HepG2 (cell line): ENCODE results near the gene AHCYL1. TPM values are rescaled to one million over a fixed set of nuclear protein-coding genes. Genes with fewer than 3 reads are reported as not detected.
A peak's percentile ranks its signal among the peaks of the same experiment; 100 is the strongest.

Experiments used
- ARNT ChIP-seq: fragments of 450-650 bp; IDR thresholded peaks from 2 replicates; pipeline ENCODE4 v1.6.1; 2017
- EP300 ChIP-seq, 3 experiments: sonication (generic) in 1 of 3; formaldehyde crosslinking in 1 of 3; IDR thresholded peaks; 2 replicates each; pipeline versions ENCODE4 v1.5.1 to v1.6.1; 2011 to 2020; ENCODE audit warnings: low read depth in 2 of 3, low read length in 2 of 3, borderline replicate concordance in 1 of 3, improper control_type of control experiment in 1 of 3, mild to moderate bottlenecking in 1 of 3, missing genetic modification reagents in 1 of 3, moderate library complexity in 1 of 3
- ETV6 ChIP-seq: sonication (generic); formaldehyde crosslinking; conservative IDR thresholded peaks from 2 replicates; pipeline ENCODE4 v1.4.0; 2020; ENCODE audit warnings: missing genetic modification reagents
- FLYWCH1 ChIP-seq: sonication (generic); formaldehyde crosslinking; IDR thresholded peaks from 2 replicates; pipeline ENCODE4 v1.8.1; 2023; ENCODE audit warnings: mild to moderate bottlenecking, missing genetic modification reagents
- MIER2 ChIP-seq: IDR thresholded peaks from 2 replicates; pipeline ENCODE4 v1.6.1; 2016; ENCODE audit warnings: missing biosample characterization, missing genetic modification reagents
- NR3C1 ChIP-seq: sonication (generic); formaldehyde crosslinking; IDR thresholded peaks from 2 replicates; pipeline ENCODE4 v1.4.0; 2020; ENCODE audit warnings: missing genetic modification reagents
- PCBP1 ChIP-seq: fragments of 200-400 bp; formaldehyde crosslinking; IDR thresholded peaks from 2 replicates; pipeline ENCODE4 v1.6.1; 2017; ENCODE audit warnings: mild to moderate bottlenecking, low read depth, low read length, borderline replicate concordance
- POLR2A ChIP-seq, 2 experiments: IDR thresholded peaks; 2 replicates each; pipeline ENCODE4 v1.6.1; 2011; ENCODE audit warnings: low read depth in 2 of 2, low read length in 2 of 2, mild to moderate bottlenecking in 1 of 2, moderate library complexity in 1 of 2; ENCODE audit not compliant: insufficient read depth in 1 of 2
- REXO4 ChIP-seq: sonication (generic); formaldehyde crosslinking; IDR thresholded peaks from 2 replicates; pipeline ENCODE4 v1.8.0; 2022; ENCODE audit warnings: missing genetic modification reagents, mild to moderate bottlenecking, borderline replicate concordance
- RFX3 ChIP-seq: IDR thresholded peaks from 2 replicates; pipeline ENCODE4 v1.6.1; 2016; ENCODE audit warnings: missing biosample characterization, missing genetic modification reagents
- SAP130 ChIP-seq: IDR thresholded peaks from 2 replicates; pipeline ENCODE4 v1.6.1; 2016; ENCODE audit warnings: low read depth
- TAF15 ChIP-seq: fragments of 200-400 bp; formaldehyde crosslinking; IDR thresholded peaks from one replicate; pipeline ENCODE4 v1.6.1; 2018; ENCODE audit warnings: mild to moderate bottlenecking, low read depth, low read length; ENCODE audit not compliant: poor library complexity, severe bottlenecking
- ZFP36 ChIP-seq: fragments of 150-350 bp; IDR thresholded peaks from 2 replicates; pipeline ENCODE4 v1.6.1; 2018; ENCODE audit warnings: borderline replicate concordance, low read length, low read depth; ENCODE audit not compliant: partially characterized antibody
- ZNF136 ChIP-seq: sonication (generic); formaldehyde crosslinking; IDR thresholded peaks from 2 replicates; pipeline ENCODE4 v1.8.1; 2022; ENCODE audit warnings: low read depth, mild to moderate bottlenecking, moderate library complexity, missing genetic modification reagents
- ZNF234 ChIP-seq: sonication (generic); formaldehyde crosslinking; conservative IDR thresholded peaks from 2 replicates; pipeline ENCODE4 v1.5.1; 2020; ENCODE audit warnings: mild to moderate bottlenecking, missing genetic modification reagents
- ZNF354B ChIP-seq: sonication (generic); formaldehyde crosslinking; IDR thresholded peaks from 2 replicates; pipeline ENCODE4 v1.8.0; 2022; ENCODE audit warnings: mild to moderate bottlenecking, missing genetic modification reagents
- ZNF484 ChIP-seq: sonication (generic); formaldehyde crosslinking; IDR thresholded peaks from 2 replicates; pipeline ENCODE4 v1.5.1; 2020; ENCODE audit warnings: mild to moderate bottlenecking, low read depth, missing genetic modification reagents, borderline replicate concordance
- ZNF552 ChIP-seq: sonication (generic); formaldehyde crosslinking; IDR thresholded peaks from 2 replicates; pipeline ENCODE4 v1.9.0; 2022; ENCODE audit warnings: missing genetic modification reagents, mild to moderate bottlenecking, borderline replicate concordance
- ZNF562 ChIP-seq: sonication (generic); formaldehyde crosslinking; IDR thresholded peaks from 2 replicates; pipeline ENCODE4 v1.8.0; 2022; ENCODE audit warnings: missing genetic modification reagents, borderline replicate concordance
- ZNF660 ChIP-seq: sonication (generic); formaldehyde crosslinking; IDR thresholded peaks from 2 replicates; pipeline ENCODE4 v1.5.1; 2020; ENCODE audit warnings: mild to moderate bottlenecking, low read depth, missing genetic modification reagents, borderline replicate concordance
- ZNF749 ChIP-seq: sonication (generic); formaldehyde crosslinking; IDR thresholded peaks from 2 replicates; pipeline ENCODE4 v1.8.0; 2022; ENCODE audit warnings: mild to moderate bottlenecking, missing genetic modification reagents, moderate library complexity, borderline replicate concordance
- ZNF766 ChIP-seq: sonication (generic); formaldehyde crosslinking; IDR thresholded peaks from 2 replicates; pipeline ENCODE4 v1.5.0; 2020; ENCODE audit warnings: missing genetic modification reagents, borderline replicate concordance
- ZNF879 ChIP-seq: sonication (generic); formaldehyde crosslinking; IDR thresholded peaks from 2 replicates; pipeline ENCODE4 v1.8.1; 2023; ENCODE audit warnings: missing genetic modification reagents
- ZSCAN12 ChIP-seq: sonication (generic); formaldehyde crosslinking; IDR thresholded peaks from 2 replicates; pipeline ENCODE4 v1.9.0; 2021; ENCODE audit warnings: mild to moderate bottlenecking, missing genetic modification reagents
- ZSCAN30 ChIP-seq: sonication (generic); formaldehyde crosslinking; IDR thresholded peaks from 2 replicates; pipeline ENCODE4 v1.5.0; 2020; ENCODE audit warnings: mild to moderate bottlenecking, missing genetic modification reagents
- polyA plus RNA-seq, 8 experiments: library from polyadenylated mRNA; depleted of rRNA in 3 of 8; stranded (reverse) in 7 of 8; unstranded in 1 of 8; fragments of >200 nt; fragmentation: Illumina TruSeq in 4 of 8; extraction: Trizol in 4 of 8; gene quantifications; 2 replicates each; pipeline versions ENCODE4 v1.2.1 to v1.2.3, GENCODE V29; 2011 to 2016; ENCODE audit warnings: low read depth in 4 of 8, missing spikeins in 1 of 8, mixed read lengths in 1 of 8; ENCODE audit not compliant: insufficient read depth in 1 of 8
- total RNA-seq, 5 experiments: library from RNA; depleted of rRNA; stranded (reverse); fragments of >200 nt; fragmentation: Illumina TruSeq; extraction: Trizol; gene quantifications; 2 replicates each; pipeline ENCODE4 v1.2.3, GENCODE V29; 2016; ENCODE audit warnings: low read depth in 1 of 5
- TF ChIP-seq, protein P1 (sequence below): IDR thresholded peaks from 2 replicates; pipeline ENCODE4 v1.6.1; 2016; ENCODE audit warnings: missing biosample characterization, missing genetic modification reagents, low read depth
- TF ChIP-seq, protein P2 (sequence below): sonication (generic); formaldehyde crosslinking; IDR thresholded peaks from 2 replicates; pipeline ENCODE4 v1.5.1; 2020; ENCODE audit warnings: mild to moderate bottlenecking, moderate library complexity, missing genetic modification reagents
- TF ChIP-seq, protein P3 (sequence below): IDR thresholded peaks from 2 replicates; pipeline ENCODE4 v1.6.1; 2016; ENCODE audit warnings: missing genetic modification reagents, missing compliant biosample characterization

The AHCYL1 gene
- total and polyA plus RNA-seq, 2 of the 13 experiments (the other 11 are each of a cell fraction or from before 2014, with no cell fraction given) = 40.9 to 76.3 TPM

DNA sequence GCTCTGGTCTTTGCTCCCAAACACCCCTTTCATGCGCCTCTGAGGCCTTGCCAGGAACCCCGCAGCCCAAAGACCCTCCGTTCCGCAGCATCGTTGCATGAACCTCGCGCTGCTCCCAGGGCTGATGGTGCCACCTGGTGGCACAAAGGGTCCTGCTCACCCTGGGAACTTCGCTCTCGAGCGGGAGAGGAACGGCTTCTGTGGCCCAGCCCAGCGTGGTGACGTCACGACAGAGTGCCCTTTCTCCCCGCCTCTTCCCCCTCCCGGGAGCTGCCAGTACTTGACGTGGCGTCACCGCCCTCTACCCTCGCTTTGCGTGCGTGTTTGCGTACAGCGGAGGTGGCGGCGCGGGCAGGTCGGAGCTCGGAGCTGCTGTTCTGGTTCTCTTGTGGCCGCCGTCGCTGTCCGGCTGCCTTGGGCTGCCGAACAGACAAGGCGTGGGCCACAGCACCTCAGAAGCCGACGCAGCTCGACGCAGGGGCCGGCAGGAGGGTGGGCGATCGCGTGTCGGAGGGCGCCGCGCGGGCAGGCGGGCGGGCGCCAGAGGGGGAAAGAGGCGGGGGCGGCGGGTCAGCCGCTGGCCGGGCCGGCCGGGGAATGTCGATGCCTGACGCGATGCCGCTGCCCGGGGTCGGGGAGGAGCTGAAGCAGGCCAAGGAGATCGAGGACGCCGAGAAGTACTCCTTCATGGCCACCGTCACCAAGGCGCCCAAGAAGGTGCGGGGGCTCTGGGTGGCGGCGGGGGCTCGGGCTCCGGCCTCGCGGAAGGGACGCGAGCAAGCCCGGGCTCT is at the start of gene AHCYL1 (continued):
- TF ChIP-seq, protein P1, sequence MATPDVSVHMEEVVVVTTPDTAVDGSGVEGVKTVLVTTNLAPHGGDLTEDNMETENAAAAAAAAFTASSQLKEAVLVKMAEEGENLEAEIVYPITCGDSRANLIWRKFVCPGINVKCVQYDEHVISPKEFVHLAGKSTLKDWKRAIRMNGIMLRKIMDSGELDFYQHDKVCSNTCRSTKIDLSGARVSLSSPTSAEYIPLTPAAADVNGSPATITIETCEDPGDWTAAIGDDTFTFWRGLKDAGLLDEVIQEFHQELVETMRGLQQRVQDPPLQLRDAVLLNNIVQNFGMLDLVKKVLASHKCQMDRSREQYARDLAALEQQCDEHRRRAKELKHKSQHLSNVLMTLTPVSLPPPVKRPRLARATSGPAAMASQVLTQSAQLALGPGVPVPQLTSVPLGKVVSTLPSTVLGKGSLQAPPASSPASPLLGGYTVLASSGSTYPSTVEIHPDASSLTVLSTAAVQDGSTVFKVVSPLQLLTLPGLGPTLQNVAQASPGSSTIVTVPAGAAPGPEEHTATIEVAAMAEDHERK (CRISPR knock-in tag) = peak; percentile 100
- TF ChIP-seq PCBP1 (no peak), ZNF234 (no peak), ZSCAN30 (CRISPR knock-in tag) (no peak), ZNF484 (no peak), ZNF766 (CRISPR knock-in tag) (no peak), ARNT (no peak), ZNF562 (no peak), ZNF749 (CRISPR knock-in tag) (no peak), ZNF552 (CRISPR knock-in tag) (no peak; the same call in 1 of the 2 replicates), RFX3 (CRISPR knock-in tag) (no peak), ZNF660 (CRISPR knock-in tag) (no peak), POLR2A (IDR thresholded peaks at IDR 0.05; ENCODE audit: insufficient read depth in 1 of 2, low read depth in 2 of 2, low read length in 2 of 2) (peak; percentile 83 to 91), FLYWCH1 (no peak; the same call in 1 of the 2 replicates), ZNF879 (0 out of 2 replicates have a peak, but pooled peaks have one; percentile 66), SAP130 (peak; percentile 96), REXO4 (CRISPR knock-in tag) (no peak), TAF15 (no peak), MIER2 (CRISPR knock-in tag) (peak; percentile 74), ZNF136 (CRISPR knock-in tag) (no peak), EP300 (IDR thresholded peaks at IDR 0.05; ENCODE audit: low read depth in 2 of 2, low read length in 2 of 2) (no peak; a peak in 1 of 4 replicates), EP300 (CRISPR knock-in tag; IDR thresholded peaks at IDR 0.05; ENCODE audit: borderline replicate concordance) (no peak), ETV6 (CRISPR knock-in tag) (peak; percentile 85; the same call in 1 of the 2 replicates), ZNF354B (peak; percentile 59; the same call in 1 of the 2 replicates), NR3C1 (no peak; the same call in 1 of the 2 replicates), ZFP36 (no peak), ZSCAN12 (no peak)
- TF ChIP-seq, protein P2, sequence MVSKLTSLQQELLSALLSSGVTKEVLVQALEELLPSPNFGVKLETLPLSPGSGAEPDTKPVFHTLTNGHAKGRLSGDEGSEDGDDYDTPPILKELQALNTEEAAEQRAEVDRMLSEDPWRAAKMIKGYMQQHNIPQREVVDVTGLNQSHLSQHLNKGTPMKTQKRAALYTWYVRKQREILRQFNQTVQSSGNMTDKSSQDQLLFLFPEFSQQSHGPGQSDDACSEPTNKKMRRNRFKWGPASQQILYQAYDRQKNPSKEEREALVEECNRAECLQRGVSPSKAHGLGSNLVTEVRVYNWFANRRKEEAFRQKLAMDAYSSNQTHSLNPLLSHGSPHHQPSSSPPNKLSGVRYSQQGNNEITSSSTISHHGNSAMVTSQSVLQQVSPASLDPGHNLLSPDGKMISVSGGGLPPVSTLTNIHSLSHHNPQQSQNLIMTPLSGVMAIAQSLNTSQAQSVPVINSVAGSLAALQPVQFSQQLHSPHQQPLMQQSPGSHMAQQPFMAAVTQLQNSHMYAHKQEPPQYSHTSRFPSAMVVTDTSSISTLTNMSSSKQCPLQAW (CRISPR knock-in tag) = peak; percentile 95
- TF ChIP-seq, protein P3, sequence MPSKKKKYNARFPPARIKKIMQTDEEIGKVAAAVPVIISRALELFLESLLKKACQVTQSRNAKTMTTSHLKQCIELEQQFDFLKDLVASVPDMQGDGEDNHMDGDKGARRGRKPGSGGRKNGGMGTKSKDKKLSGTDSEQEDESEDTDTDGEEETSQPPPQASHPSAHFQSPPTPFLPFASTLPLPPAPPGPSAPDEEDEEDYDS (CRISPR knock-in tag) = peak; percentile 93
